Measurements from ENCODE around the gene EEF2K.
"Not testable (repeated sequence)": the region's sequence is repeated elsewhere in the genome, so short reads cannot be mapped to it uniquely, and the experiment has no call there.

The EEF2K gene

DNA sequence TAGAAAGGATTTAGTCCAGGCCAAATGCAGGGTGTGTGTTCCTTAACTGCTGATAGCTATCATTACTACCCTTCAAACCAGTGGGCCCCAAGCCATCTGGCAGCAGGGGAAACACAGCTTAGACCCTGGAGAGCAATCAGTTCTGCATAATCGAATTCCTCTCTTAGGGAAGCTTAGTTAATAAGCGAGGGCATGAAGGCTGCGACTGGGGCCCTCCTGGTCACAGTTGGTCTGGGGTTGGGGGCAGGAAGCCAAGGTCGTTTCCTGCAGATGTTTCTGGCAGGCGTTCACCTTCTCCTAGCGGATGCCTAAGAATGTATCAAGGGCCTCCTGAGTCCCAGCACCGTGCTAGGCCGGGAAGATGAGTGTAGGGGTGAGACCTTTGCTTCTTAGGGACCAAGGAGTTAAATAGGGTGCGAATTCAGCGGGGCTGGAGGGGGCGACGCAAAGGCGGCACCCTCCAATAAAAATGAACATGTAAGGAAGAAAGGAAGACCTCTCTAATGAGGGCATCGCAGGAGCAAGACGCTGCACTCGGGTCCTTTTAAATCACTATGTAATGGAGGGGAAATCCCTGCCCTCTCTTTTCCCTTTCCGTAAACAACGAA lies 16.5 kb upstream of the EEF2K start:
- no peak for FAIRE-seq
- no peak for DNase-seq (ENCODE audit: low spot score)

DNA sequence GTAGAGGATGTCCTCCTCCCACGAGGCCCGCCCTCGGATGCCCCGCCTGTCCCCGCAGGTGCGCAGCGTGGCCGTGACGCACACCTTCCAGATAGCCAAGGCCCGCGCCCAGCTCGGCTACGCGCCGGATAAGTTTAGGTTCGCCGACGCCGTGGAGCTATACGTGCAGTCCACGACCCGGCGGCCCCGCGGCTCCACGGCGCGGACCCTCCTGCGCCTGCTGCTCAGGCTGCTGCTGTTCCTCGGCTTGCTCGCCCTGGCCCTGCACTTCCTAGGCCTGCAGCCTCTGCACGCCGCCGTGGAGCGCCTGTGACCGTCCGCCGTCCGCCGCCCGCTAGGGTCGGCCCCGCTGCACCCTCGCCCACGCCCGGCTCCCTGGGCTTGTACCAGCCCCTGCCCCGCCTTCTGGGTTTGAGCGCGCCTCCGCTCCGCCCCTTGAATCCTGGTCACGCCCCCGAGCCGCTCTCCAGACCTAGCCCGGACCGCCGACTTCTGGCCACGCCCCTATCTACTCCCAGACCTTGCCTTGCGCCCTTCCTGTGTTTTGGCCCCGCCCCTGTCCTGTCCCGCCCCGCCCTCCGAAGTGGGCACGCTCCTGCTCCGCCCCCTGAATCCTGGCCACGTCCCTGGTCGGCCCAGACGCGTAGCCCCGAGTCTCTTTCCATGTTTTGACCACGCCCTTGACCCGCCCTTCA lies 15.8 kb upstream of the EEF2K start:
- no peak for FAIRE-seq

DNA sequence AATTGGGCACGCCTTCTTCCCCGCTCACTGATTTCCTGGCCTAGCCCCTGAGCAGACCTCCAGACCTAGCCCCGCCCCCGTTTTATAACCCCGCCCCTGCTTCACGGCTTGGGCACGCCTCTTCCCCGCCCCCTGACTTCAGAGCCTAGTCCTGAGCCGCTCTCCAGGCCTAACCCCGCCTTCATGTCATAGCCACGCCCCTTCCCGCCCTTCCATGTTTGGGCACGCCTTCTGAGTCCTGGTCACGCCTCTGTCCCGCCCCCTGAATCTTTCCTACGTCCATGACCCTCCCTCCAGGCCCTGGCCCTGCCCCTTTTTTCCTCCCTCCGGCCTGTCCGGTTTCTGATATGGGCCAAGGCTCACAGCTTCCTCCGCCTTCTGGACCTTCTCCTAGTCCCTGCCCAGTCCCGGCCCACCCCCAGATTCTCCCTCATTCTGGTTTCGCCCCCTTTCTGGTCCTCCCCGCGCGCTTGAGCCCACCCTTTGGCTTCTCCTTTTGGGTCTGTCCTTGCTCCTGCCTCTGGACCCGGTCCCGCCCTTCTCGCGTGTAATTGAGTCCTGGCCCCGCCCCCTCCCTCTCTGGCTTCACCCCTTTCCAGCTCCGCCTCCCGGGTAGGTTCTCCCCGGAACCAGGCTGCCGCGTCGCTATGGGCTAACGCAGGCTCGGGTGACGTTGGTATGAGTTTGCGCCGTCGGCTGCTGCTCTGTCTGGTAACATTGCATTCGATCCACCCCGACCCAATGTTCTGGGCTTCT lies 15.1 kb upstream of the EEF2K start:
- DNase-seq (ENCODE audit: low spot score) = peak; percentile 87
- FAIRE-seq = no peak

More for the DNA sequence above, 15.8 kb upstream of the EEF2K start:
- peak; percentile 95 for DNase-seq (ENCODE audit: low spot score)

DNA sequence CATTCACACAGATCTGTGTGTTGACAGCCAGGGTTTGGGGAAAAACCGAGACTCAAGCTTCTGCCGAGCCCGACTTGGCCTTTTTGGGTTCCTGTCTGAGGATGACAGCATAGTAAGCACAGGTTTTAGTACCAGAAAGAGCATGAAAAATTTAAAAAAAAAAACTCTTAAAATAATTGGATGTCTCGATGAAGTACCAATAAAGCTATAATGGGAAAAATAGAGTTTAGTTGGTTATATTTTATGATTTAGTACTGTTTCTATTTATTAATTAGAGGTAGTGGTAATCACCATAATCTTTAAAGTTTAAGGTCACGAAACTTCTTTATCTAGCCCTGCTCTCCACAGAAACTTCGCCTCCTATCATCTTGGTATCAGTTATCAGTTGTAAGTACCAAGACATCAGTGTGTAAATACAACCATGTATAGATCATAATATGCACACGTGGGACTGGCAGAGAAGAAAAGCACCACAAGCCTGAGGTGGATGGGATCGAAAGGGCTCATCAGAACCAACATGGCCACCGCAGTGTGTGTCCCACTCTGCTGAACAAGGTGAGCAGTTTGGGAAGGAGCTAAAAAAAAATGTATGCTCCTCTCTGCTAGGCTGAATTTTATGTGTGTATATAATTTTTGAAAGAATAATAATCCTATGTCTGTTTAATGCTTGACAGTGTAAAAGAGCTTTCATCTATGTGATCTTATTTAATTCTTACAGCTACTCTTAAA lies 14.4 kb upstream of the EEF2K start:
- DNase-seq (ENCODE audit: low spot score) = no peak
- no peak for FAIRE-seq

DNA sequence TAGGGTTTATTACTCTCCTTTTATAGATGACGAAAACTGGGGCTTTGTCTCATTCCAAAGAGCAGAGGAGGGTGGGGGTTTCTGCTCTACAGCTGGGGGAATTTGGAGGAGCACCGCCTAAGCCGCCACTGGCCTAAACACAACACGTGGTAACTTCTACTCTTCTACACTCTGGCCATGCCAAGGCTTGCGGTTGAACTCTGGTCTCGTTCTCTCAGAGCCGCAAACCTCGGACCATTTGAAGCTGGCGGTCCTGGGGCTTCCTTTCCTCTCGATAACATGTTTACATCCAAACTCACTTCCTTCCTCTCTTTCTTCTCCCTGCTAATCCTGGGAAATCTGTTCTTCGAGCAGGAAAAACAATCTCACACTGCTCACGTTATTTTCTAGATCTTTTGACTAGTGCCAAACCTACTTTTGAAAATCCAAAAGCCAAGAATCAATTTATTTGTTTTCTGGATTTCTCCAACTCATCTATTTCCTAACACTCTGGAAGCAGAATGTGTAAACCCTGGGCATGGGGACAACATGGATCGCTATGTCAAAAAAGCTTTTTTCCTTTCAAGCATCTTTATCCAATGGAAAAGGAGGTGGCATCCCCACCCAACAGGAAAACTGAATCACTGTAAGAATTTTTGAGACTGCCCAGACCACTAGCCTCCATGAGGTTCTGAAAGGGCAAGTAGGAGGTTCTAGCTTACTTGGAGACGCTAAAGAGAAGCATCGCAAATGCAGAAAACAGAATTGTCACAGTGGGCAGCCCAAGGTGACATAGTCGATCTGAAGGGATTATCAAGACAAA lies 13.6 kb upstream of the EEF2K start:
- DNase-seq (ENCODE audit: low spot score) (no peak), FAIRE-seq (no peak)

DNA sequence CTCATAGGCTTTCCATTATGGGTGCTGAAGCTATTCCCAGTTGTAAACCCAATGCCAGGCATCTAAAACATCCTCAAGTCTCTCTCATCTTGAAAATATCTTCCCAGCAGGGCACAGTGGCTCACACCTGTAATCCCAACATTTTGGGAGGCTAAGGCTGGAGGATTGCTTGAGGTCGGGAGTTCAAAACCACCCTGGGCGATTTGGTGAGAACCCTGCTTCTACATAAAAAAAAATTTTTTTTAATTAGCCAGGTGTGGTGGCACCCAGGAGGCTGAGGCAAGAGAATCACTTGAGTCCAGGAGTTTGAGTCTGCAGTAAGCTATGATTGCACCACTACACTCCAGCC lies 13.0 kb upstream of the EEF2K start:
- DNase-seq (ENCODE audit: low spot score) = no peak
- no peak for FAIRE-seq

DNA sequence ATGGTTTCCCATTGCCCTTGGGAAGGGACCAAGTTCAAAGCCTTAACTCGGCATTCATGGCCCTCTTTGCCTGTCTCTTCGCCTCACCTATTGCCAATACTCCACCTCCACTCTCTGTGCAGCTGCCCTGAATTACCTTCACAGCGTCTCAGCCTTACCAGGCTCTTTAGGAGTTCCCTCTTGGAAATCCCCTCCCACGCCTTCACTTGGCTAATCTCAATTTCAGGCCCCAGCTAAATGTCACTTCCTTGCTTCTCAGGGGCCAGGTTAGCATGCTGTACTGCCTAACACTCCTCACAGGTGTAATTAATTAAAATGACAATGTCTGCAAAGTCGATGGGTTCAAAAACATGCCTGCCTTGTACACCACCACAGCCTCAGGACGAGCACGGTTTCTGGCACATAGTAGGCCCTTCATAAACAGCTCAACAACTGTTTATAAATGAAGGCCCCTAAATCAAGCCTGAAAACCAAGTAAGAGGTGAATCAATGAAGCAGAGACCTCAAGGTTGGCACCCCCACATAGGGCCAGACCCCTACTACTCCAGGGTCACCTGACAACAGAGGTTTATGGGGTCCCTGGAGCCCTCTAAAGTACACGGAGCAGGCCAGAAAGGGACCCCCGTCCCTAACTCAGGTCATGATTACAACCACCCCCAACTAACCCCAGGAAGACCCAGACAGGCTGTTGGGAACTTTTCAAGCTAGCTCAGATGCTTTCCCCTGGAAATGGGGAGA lies 11.2 kb upstream of the EEF2K start:
- FAIRE-seq (no peak), DNase-seq (ENCODE audit: low spot score) (no peak)

DNA sequence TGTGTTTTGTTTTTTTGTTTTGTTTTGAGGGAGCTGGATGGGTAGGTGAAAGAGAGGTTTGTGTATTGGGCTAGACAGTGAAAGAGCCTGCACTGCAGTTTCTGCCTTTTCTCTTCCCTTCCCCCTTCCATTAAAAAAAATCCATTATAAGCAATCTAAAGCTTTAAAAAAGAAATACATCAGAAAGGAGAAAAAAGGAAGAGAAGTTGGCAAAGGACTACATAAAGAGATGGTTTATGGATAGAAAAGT lies 10.7 kb upstream of the EEF2K start:
- no peak for FAIRE-seq

DNA sequence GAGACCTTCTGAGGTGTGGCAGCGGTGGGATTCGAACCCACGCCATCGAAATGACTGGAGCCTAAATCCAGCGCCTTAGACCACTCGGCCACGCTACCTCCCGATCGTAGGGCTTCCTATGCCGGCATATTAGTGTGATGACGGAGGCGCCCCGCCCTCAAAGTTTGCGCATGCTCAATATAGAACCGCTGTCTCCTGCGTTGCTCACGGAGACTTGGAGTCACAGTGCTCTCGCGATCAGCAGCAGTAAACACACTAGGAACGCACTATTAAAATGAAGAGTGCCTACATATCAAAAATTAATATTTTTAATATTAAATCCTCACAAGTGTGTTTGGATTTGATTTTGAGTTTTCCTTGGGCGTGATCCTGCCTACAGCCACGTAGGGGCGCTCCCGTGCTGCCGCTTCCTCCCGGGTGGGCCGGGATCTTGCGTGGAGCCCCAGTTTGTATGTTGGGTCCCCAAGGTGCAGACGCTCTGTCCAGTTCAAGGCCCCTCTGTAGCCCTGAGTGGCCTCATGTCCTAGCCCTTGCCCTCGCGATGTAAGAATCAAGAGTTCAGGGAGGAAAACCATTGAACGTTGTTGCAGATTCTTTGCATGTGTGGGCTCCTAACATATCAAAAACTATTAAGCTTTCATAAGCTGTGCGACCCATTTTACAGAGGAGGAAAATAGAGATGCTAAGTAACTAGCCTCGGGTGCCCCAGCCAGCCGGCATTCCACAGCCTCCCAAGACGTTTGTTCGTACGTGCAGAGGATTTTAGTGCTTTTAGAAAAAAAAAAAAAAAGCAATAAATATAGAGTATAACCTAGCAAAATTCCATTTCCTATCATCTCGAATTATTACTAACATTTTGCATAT lies 10.2 kb upstream of the EEF2K start:
- FAIRE-seq (no peak), DNase-seq (ENCODE audit: low spot score) (peak; percentile 62)

More for the DNA sequence above, 10.7 kb upstream of the EEF2K start:
- DNase-seq (ENCODE audit: low spot score) = no peak

DNA sequence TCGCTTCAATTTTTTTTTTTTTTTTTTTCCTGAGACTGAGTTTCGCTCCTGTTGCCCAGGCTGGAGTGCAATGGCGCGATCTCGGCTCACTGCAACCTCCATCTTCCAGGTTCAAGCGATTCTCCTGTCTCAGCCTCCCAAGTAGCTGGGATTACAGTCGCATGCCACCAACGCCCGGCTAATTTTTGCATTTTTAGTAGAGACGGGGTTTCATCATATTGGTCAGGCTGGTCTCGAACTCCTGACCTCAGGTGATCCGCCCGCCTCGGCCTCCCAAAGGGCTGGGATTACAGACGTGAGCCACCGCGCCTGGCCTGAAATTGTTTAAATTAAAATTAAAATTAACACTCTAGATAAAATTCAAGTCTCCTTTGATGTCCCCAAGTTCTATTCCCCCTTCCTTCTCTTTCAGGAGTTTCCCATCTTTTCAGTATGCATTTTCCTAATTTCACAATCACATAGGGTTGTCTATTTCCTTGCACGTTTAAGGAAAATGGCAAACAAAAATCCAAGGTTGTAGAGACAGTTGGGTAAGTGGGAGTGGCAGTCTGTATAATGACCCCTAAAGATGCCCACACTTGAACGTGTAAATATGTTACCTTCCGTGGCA lies 9.4 kb upstream of the EEF2K start:
- not testable (repeated sequence) for FAIRE-seq; DNase-seq (ENCODE audit: low spot score)

DNA sequence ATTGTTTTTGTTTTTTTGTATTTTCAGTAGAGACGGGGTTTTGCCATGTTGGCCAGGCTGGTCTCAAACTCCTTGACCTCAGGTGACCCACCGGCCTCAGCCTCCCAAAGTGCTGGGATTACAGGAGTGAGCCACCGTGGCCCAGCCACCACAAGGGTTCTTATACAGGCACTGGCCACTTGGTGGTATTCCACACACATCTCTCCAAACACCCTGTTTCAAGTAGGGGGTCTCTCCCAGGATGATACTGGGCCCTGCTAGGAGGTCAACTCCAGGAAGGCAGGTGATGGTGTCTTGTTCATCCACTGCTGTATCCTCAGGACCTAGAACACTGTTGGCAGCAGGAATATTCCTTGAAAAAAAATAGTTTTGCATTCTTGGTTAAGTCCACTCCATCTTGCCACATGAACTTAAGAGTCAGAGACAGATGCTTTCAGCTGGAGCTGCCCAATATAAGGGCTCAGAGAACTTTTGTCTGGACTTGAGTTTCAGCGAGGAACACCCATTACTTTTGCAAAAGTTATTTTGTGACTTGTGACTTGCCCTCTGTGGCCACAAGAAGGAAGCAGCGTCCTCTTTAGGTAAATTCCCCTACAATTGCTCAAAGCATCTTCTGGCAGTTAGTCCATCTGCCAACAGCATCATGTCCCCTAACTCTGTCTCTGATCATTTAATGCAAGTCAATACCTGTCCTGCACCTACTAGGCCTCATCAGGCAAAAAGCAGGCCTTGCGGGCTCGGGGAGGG lies 7.4 kb upstream of the EEF2K start:
- FAIRE-seq (no peak), DNase-seq (ENCODE audit: low spot score) (no peak)

DNA sequence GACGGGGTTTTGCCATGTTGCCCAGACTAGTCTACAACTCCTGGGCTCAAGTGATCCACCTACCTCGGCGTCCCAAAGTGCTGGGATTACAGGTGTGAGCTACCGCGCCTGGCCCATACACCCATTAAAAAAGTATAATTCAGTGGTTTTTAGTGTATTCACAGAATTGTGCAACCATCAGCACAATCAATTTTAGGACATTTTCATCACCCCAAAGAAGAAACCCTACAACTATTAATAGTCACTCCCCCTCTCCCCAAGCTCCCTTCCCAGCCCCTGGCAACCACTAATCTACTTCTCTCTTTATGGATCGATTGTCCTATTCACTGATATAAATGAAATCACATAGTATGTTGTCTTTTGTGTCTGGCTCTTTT lies 3.8 kb upstream of the EEF2K start:
- FAIRE-seq = no peak
- no peak for DNase-seq (ENCODE audit: low spot score)

DNA sequence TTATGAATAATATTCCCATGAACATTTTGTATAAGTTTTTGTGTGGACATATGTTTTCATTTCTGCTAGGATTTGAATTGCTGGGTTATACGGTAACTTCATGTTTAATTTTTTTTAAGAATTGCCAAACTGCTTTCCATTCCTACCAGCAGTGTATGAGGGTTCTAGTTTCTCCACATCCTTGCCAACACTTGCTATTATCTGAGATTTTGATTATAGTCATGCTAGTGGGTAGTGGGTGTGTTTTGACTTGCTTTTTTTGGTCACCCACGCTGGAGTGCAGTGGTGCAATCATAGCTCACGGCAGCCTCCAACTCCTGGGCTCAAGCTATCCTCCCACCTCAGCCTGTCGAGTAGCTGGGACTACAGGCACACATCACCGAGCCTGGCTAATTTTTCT lies 3.0 kb upstream of the EEF2K start:
- no peak for FAIRE-seq
- DNase-seq (ENCODE audit: low spot score) = no peak

DNA sequence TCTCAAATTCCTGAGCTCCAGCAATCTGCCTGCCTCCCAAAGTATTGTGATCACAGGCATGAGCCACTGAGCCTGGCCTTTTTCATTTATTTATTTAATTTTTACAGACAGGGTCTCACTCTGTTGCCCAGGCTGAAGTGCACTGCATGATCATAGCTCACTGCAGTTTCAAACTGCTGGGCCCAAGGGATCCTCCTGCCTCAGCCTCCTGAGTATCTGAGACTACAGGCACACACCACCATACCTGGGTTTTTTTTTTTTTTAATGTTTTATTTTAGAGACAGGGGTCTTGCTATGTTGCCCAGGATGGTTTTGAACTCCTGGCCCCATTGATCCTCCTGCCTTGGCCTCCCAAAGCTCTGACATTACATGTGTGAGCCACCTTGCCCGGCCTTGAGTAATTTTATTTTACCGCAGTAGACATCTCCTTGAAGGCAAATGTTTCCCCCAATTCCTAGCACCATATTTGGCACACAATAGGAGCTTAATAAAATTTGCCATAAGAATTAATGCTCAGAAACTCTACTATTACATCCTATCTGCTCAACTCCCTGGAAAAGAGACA lies 1.9 kb upstream of the EEF2K start:
- DNase-seq (ENCODE audit: low spot score) = no peak
- FAIRE-seq = no peak

DNA sequence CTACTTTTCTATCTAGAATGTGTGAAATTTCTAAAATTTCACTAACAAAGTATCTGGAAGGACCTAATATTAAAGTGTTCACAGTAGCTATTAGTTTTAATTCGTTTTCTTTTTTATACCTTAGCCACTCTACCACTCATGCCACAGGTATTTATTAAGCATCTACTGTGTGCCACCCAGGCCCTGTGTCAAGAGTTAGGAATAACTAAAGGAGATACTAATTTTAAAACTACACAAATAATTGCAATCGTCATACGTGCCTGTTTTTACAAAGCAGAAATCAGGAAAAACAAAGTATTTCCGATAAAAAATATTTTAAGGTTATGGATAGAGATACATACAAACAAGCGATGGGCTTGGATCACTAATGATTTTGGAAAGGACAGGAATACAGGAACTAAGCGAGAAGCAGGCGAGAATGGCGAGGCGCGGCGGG lies 483 bp upstream of the EEF2K start:
- FAIRE-seq (no peak), DNase-seq (ENCODE audit: low spot score) (no peak)

DNA sequence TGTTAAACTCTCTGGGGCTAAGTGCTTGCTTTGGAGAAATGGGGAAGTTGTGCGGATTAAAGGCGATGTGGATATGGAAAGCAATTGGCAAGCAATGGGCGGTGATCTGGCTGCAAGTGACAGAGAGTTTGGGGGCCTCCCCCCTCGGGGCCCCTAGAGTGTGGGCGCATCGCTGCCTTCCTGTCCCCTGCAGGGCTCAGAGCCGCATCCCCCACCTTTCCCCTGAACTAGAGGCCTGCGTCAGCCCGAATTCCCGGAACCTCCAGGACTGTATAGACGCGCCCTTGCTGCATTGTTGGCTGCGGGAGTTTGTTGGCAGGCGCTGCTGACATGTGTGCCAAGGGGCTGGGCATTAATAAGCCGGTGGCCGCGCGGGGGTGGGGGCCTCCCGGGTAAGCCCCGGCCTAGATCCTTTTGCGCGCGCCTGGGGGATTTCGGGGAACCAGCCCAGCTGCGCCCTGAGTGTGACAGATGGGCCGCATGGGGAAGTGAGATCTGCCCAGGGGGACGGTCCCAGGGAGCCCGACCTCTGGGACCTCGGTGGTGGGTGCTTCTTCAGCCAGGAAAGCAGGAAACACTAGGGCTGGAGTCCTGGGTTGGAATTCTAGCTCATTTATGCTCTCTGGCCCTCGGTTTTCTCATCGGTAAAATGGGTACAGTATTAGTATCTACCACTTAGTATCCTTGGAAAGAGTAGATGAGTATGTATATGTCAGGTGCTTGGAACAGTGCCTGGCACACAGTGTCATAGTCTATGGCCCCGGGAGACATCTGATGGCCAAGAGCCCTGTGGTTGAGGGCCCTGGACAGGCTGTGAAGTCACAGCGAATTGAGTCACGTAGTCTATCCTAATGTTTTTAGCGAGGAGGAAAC lies 1.0 kb downstream of the EEF2K start:
- no peak for FAIRE-seq
- DNase-seq (ENCODE audit: low spot score) = peak; percentile 46

DNA sequence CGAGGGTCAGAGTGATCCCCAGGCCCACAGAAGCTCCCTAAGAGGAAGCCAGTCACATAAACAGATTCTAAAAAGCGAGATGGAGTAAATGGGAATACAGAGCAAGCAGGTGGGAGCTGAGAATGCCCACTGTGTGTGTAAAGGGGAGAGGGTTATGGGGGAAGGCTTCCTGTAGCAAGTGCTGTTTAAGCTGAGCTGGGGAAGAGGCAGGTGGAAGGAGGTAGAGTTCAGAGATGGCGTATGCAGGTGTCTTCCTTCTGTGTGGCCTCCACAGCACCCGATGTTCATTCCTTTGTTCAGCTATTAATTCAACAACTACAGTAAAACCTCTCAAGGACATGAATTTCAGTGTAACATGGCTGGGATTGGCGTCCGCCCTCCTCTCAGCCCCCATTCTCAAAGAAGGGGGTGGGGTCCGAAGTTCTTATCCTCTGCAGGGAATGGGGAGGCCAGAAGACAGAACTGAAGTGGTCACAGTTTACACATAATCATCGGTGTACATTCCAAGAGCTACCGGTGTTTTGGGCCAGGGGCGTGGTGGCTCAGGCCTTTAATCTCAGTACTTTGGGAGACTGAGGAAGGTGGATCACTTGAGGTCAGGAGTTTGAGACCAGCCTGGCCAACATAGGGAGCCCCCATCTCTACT lies 1.8 kb downstream of the EEF2K start:
- no peak for FAIRE-seq

More for the DNA sequence above, 1.8 kb downstream of the EEF2K start:
- DNase-seq (ENCODE audit: low spot score) = no peak
